ENCODE data around the gene WWOX.
"Not testable (repeated sequence)": the region's sequence is repeated elsewhere in the genome, so short reads cannot be mapped to it uniquely, and the experiment has no call there.

The WWOX gene

GRCh38 chr16:78099271-78100111 lies at the start of gene WWOX:
WWOX (plus strand) TSS chr16:78099654.
- peak; percentile 95 for DNase-seq

DNA sequence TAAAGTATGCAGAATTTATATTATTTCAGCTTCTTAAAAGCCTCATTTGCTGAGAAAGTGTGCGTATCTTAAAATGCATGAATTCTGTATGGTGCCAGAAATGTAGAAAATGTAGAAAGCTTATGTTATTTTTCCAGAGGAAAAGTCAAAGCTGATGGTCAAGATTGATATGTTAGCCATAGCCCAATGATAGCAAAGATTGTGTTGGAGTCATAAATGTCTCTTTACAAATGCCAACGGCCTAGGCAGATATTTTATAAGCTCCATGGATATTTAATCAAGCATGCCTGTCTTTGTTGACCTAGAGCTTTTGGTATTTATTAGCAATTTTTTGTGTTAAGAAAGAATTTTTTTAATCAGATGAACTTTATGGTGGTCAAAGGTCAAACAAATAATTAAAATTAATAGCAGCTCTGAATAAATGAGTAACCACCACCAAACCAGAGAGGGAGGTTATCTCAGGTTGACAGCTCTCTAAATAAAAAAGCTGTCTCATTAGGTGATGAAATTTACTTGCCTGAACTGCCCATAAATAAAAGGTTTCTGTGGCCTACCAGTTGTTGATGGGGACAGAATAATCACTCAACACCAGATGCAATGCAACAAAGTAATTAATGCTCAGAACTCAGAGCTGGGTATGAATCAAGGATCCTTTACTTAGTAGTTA lies 48.6 kb upstream of the WWOX start:
- no peak for DNase-seq

DNA sequence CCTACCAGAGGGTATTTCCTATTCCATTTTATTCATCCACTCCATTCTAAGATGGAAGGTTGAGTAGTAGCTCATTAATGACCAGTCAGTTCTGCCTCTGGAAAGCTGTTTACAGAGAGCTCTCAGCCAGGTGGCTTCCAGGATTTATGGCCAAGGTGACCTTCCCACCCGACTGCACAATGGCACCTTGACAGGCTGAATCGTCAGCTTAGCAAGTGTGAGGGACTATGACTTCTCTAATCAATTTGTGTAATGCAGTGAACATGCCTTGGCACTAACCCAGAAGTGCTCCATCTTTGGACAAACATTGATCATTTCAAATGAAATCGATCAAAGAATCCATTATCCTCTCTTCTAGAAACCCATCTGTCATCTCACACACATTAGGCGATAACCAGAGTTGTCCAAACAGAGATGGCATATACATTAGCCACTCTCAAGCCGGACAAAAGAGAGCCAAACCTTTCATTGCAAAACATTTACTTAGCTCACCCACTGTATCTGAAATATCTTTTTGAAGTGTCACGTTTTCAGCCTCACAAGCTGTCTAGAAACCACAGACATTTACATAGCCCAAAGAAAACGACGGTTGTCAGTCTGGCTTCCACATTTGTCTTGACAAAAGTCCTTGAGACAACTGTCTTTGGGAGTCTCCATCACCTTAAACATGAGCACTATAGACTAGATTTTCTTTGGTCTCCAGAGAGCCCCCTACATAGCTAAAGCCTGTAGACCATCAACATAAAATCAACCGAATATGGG lies 41.5 kb upstream of the WWOX start:
- no peak for DNase-seq

DNA sequence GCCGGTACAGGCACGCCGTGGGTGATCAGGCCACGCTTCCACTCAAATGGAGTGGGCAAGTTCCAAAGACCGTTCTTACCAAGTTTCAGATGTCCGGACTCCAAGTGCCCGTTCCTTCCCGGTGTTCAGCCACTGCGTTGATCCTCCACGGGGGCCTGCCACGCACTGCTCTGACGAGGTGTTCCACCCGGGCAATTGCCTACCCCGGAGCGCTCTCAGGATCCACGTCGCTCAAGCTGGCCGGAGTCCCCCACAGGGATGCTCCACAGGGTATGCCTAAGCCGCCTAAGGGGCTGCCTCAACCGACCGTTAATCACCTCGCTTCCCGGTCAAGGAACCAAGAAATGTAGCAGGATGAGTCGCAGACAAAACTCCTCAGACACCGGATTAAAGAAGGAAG lies 39.6 kb upstream of the WWOX start:
- not testable (repeated sequence) for DNase-seq

DNA sequence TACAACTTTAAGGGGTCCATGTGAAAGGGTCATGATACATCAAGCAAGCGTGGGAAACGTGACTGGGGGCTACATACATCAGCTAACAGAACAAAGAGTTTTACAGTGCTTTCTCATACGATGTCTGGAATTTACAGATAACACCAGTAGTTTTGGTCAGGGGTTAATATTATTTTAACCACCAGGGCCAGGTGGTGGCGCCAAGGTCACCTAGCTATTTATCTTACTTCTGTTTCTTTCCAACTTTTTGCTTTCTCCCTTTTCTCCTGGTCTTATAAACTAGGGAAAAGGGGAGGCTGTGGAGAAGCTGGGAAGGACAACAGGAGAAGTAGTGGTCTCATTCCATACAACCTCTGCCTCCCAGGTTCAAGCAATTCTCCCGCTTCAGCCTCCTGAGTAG lies 39.2 kb upstream of the WWOX start:
- DNase-seq, result no peak

- DNase-seq, result no peak
These were observed 38.6 kb upstream of the WWOX start for GRCh38 chr16:78060809-78061208.

GRCh38 chr16:78065319-78065718 lies 34.1 kb upstream of the WWOX start:
- DNase-seq, result no peak

DNA sequence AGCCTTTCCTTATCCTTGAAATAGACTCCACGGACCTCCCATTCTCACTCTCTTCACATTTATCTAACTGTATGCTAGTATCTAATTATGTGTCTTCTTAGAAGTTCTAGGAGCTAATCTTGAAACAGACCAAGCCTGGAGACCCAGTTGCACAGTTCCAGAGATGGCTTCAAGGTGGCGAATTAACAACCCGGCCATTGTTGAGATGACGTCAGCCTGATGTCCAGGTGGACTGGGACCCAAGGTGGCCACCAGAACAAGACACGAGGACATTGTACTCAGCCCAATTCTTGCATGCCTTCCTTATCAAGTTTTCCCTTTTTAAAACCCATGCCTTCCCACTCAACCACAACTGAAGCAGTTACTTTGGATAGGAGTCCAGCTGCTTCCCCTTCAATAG lies 29.5 kb upstream of the WWOX start:
- DNase-seq, result no peak

DNA sequence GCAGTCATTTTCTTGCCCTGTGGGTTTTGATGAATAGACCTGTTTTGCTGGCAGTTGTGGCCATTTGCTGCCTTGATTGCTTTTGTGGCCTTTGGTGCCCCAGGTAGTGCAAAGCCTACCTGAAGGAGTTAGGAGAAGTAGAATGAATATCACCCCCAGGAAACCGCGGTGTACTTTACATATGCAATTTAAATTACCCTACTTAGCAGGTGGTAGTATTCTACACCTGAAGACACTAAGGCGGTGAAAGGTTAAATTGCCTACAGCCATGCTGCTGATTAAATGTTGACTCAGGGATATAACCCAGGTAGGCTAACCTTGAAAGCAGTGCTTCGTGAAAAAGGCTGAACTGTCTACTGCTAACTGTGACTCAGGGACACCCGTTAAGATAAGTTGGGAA lies 27.2 kb upstream of the WWOX start:
- DNase-seq, result no peak

DNA sequence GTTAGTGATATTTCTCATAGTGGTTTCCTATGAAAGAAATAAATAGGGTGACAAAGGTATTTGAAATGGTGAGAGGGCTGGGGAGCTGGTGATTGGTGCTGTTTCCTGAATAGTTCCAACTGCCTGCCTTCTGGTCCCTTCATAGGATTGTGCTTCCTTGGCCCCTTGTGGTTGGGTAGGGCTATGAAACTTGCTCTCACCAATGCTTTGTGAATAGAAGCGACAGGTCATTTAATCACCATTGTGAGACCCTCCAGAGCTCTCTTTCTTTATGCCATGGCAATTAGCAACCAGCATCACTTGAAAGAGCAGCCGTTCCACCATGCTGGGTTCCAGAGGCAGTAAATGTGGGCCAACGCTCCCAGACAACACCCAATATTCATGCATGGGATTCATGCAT lies 23.7 kb upstream of the WWOX start:
- DNase-seq, result no peak

GRCh38 chr16:78081341-78081740 lies 18.1 kb upstream of the WWOX start:
- no peak for DNase-seq

- DNase-seq, result no peak
These were observed 8.0 kb upstream of the WWOX start for GRCh38 chr16:78091419-78091818.

GRCh38 chr16:78092758-78093157 lies 6.7 kb upstream of the WWOX start:
- no peak for DNase-seq

DNA sequence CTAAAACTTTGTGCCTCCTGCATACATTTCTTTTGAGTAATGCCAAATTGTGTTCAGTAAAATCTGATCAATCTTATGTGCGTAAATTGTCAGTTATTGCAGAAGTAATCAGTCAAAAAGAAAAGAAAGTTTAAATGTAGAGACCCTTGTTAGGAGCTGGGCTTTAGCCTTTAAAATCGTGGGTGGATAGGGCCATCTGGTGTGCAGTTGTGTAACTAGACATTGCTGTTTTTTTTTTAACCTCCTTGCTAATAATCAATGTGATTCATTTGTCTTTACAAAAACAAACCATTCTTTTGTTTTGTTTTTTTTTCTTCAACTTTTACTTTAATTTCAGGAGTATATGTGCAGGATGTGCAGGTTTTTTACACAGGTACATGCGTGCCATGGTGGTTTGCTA lies 5.3 kb upstream of the WWOX start:
- DNase-seq, result no peak

GRCh38 chr16:78094998-78095397 lies 4.5 kb upstream of the WWOX start:
- no peak for DNase-seq

- no peak for DNase-seq
These were observed 3.1 kb upstream of the WWOX start for GRCh38 chr16:78096386-78096785.

GRCh38 chr16:78097548-78097947 lies 1.9 kb upstream of the WWOX start:
- DNase-seq, result no peak

DNA sequence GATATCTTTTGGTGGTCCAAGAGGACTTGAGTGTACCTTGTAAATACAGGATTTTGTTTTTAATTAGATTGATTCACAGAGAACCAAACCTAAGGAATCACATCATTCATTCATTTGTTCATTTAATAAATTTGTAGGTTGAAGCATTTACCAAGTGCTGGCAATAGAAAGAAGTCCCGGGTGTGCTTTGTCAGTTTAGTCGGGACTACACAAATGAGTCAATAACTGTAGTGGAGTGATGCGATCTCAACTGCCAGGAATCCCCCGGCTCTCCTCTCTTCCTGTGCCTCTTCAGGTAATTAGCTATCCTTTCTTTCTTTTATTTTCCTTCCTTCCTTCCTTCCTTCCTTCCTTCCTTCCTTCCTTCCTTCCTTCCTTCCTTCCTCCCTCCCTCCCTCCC lies 1.4 kb upstream of the WWOX start:
- DNase-seq, result no peak

DNA sequence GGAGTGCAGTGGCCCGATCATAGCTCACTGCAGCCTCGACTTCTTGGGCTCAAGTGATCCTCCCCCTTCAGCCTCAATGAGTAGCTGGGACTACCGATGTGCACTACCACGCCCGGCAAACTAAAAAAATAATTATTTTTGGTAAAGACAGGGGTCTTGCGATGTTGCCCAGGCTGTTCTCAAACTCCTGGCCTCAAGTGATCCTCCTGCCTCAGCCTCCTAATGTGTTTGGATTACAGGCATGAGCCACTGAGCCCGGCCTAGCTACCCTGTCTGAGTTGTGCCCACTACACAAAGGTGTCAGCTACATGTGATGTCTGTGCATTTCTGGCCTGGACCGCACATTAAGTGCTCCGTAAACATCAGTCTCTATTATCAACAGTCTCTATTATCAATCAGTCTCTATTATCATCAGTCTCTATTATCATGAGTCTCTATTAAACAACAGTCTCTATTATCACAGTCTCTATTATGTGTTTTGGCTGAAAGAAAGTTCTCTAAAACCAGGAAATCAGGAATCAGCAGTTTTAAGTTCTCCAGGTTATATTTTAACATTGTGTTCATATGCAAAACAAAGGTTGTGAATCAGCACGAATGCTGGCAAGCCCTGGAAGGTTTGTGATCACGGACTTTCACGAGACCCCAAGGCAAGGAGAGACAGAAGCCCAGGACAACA lies 721 bp upstream of the WWOX start:
- DNase-seq, result no peak

DNA sequence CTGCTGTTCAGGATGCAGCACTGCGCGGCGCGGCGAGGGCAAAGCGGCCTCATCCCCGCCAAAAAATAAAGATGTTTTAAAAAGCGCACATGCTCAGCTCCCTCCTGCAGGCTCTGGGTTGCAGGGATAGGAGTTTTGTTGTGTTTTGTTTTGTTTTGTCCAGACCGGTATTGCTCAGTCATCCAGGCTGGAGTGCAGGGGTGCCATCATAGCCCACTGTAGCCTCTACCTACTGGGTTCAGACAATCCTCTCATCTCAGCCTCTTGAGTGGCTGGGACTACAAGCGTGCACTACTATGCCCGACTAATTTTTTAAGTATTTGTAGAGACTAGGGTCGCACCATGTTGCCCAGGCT lies 636 bp downstream of the WWOX start:
- no peak for DNase-seq

GRCh38 chr16:78102122-78102660 lies 2.7 kb downstream of the WWOX start:
- no peak for DNase-seq

- DNase-seq, result no peak
These were observed 3.4 kb downstream of the WWOX start for GRCh38 chr16:78102865-78103264.

- DNase-seq, result no peak
These were observed 6.1 kb downstream of the WWOX start for GRCh38 chr16:78105517-78105916.

Measured in NCI-H524 treated with DMSO at 0.1 percent for 48 hours (cell line).